ENCODE results near the gene MYOG. TPM values are rescaled to one million over a fixed set of nuclear protein-coding genes. Genes with fewer than 3 reads are reported as not detected.

Gene MYOG
- polyA plus RNA-seq, 1 donor (not counting 4 experiments of a cell fraction or from before 2014, with no cell fraction given), result not detected

- H3K79me2 ChIP-seq (ENCODE audit: control insufficient read depth, insufficient read depth, low read length), result no peaks in the 10 kb centered on the region
- H3K4me3 ChIP-seq (ENCODE audit: control insufficient read depth in 2 of 3, extremely low read depth in 1 of 3, insufficient read depth in 2 of 3, low read depth in 1 of 3, low read length in 3 of 3), result no peak overlapping the region
- no peaks in the 10 kb centered on the region for H3K36me3 ChIP-seq (ENCODE audit: control insufficient read depth in 2 of 2, extremely low read depth in 1 of 2, insufficient read depth in 2 of 2, low read length in 2 of 2)
- H3K27ac ChIP-seq (ENCODE audit: control insufficient read depth, insufficient read depth, low read length), result no peak overlapping the region
- H3K9me3 ChIP-seq (ENCODE audit: control insufficient read depth, low read depth, low read length), result no peaks in the 10 kb centered on the region
- no peaks in the 10 kb centered on the region for H3K9me1 ChIP-seq (ENCODE audit: control insufficient read depth, extremely low read depth, insufficient read depth, low read length)
- no peaks in the 10 kb centered on the region for H4K20me1 ChIP-seq (ENCODE audit: control insufficient read depth, extremely low read depth, insufficient read depth, low read length)
- no peak overlapping the region for H3K4me2 ChIP-seq (ENCODE audit: control insufficient read depth, extremely low read depth, insufficient read depth, low read depth, low read length)
- TF ChIP-seq EZH2 (IDR thresholded peaks at IDR 0.05; ENCODE audit: low read length) (no peak), CTCF (optimal IDR thresholded peaks at IDR 0.05 in 1 of 3, IDR thresholded peaks at IDR 0.05 in 1 of 3, conservative IDR thresholded peaks at IDR 0.05 in 1 of 3; ENCODE audit: extremely low read depth in 1 of 3, insufficient read depth in 2 of 3, low read length in 3 of 3) (no peak)
- H3K27me3 ChIP-seq (ENCODE audit: control insufficient read depth, extremely low read depth, insufficient read depth, low read length), result peaks cover 12% of the 10 kb centered on the region
- dilution Hi-C loops (cut with MboI; ENCODE audit: extremely low pct_ligation_motif_present, low sequenced_read_pairs), result no loop called here
- no peak for DNase-seq (ENCODE audit: low read depth, low spot score)
- FAIRE-seq, result no peak
- H3K4me1 ChIP-seq (ENCODE audit: control insufficient read depth, extremely low read depth, insufficient read depth, low read length), result no peaks in the 10 kb centered on the region
- no peak overlapping the region for H2AFZ ChIP-seq (ENCODE audit: control insufficient read depth, low read length)
- no peak overlapping the region for H3K9ac ChIP-seq (ENCODE audit: control insufficient read depth, extremely low read depth, insufficient read depth, low read length)
Measured at GRCh38 chr1:203065986-203066385, 19.8 kb downstream of the MYOG start.

GRCh38 chr1:203065191-203065590 lies 20.6 kb downstream of the MYOG start:
- Histone ChIP-seq H3K27me3 (ENCODE audit: control insufficient read depth, extremely low read depth, insufficient read depth, low read length) (peaks cover 16% of the 10 kb centered on the region), H4K20me1 (ENCODE audit: control insufficient read depth, extremely low read depth, insufficient read depth, low read length) (no peaks in the 10 kb centered on the region), H3K27ac (ENCODE audit: control insufficient read depth, insufficient read depth, low read length) (no peak overlapping the region), H3K4me3 (ENCODE audit: control insufficient read depth in 2 of 3, extremely low read depth in 1 of 3, insufficient read depth in 2 of 3, low read depth in 1 of 3, low read length in 3 of 3) (no peak overlapping the region), H3K9ac (ENCODE audit: control insufficient read depth, extremely low read depth, insufficient read depth, low read length) (no peak overlapping the region), H3K36me3 (ENCODE audit: control insufficient read depth in 2 of 2, extremely low read depth in 1 of 2, insufficient read depth in 2 of 2, low read length in 2 of 2) (no peaks in the 10 kb centered on the region), H3K9me3 (ENCODE audit: control insufficient read depth, low read depth, low read length) (no peaks in the 10 kb centered on the region), H3K4me1 (ENCODE audit: control insufficient read depth, extremely low read depth, insufficient read depth, low read length) (no peaks in the 10 kb centered on the region), H3K9me1 (ENCODE audit: control insufficient read depth, extremely low read depth, insufficient read depth, low read length) (no peaks in the 10 kb centered on the region), H3K79me2 (ENCODE audit: control insufficient read depth, insufficient read depth, low read length) (no peaks in the 10 kb centered on the region), H3K4me2 (ENCODE audit: control insufficient read depth, extremely low read depth, insufficient read depth, low read depth, low read length) (no peak overlapping the region), H2AFZ (ENCODE audit: control insufficient read depth, low read length) (no peak overlapping the region)
- dilution Hi-C loops (cut with MboI; ENCODE audit: extremely low pct_ligation_motif_present, low sequenced_read_pairs), result no loop called here
- no peak for TF ChIP-seq CTCF (optimal IDR thresholded peaks at IDR 0.05 in 1 of 3, IDR thresholded peaks at IDR 0.05 in 1 of 3, conservative IDR thresholded peaks at IDR 0.05 in 1 of 3; ENCODE audit: extremely low read depth in 1 of 3, insufficient read depth in 2 of 3, low read length in 3 of 3)
- TF ChIP-seq EZH2 (IDR thresholded peaks at IDR 0.05; ENCODE audit: low read length), result no peak
- FAIRE-seq (no peak), DNase-seq (ENCODE audit: low read depth, low spot score) (no peak)
